ENCODE results near the gene JDP2.

Gene JDP2

GRCh38 chr14:75453817-75454434 lies 26.1 kb downstream of the JDP2 start:
- H2AFZ ChIP-seq (ENCODE audit: low read length) = no peak overlapping the region
- no peaks in the 10 kb centered on the region for H3K9me2 ChIP-seq (ENCODE audit: low read depth, low read length)
- H3K9ac ChIP-seq (ENCODE audit: low read length) = peak overlapping the region; percentile 22; the same call in 1 of the 2 replicates
- peak overlapping the region; percentile 8; the same call in 1 of the 2 replicates for H3K4me2 ChIP-seq (ENCODE audit: low read length)
- TF ChIP-seq EZH2 (IDR thresholded peaks at IDR 0.05; ENCODE audit: borderline replicate concordance, low read length) (no peak), CTCF (IDR thresholded peaks at IDR 0.05; ENCODE audit: low read length) (peak; percentile 94)
- peak overlapping the region; percentile 78 for H3K27ac ChIP-seq (ENCODE audit: low read depth, low read length, poor library complexity, severe bottlenecking)
- peaks cover 78% of the 10 kb centered on the region; the same call in 1 of the 2 replicates for H3K36me3 ChIP-seq (ENCODE audit: insufficient read depth, low read length)
- no peaks in the 10 kb centered on the region for H3F3A ChIP-seq (ENCODE audit: insufficient read depth, low read length)
- H3K4me1 ChIP-seq (ENCODE audit: insufficient read depth, low read length, severe bottlenecking) = peaks cover 82% of the 10 kb centered on the region
- no peak overlapping the region for H3K4me3 ChIP-seq (ENCODE audit: low read depth, low read length, poor library complexity, severe bottlenecking)
- H3K9me3 ChIP-seq (ENCODE audit: low read length) = no peaks in the 10 kb centered on the region
- H3K27me3 ChIP-seq (ENCODE audit: insufficient read depth, low read length) = no peaks in the 10 kb centered on the region
- H3K79me2 ChIP-seq (ENCODE audit: insufficient read depth, low read length) = peaks cover 15% of the 10 kb centered on the region
- no peaks in the 10 kb centered on the region for H4K20me1 ChIP-seq (ENCODE audit: insufficient read depth, low read length)

DNA sequence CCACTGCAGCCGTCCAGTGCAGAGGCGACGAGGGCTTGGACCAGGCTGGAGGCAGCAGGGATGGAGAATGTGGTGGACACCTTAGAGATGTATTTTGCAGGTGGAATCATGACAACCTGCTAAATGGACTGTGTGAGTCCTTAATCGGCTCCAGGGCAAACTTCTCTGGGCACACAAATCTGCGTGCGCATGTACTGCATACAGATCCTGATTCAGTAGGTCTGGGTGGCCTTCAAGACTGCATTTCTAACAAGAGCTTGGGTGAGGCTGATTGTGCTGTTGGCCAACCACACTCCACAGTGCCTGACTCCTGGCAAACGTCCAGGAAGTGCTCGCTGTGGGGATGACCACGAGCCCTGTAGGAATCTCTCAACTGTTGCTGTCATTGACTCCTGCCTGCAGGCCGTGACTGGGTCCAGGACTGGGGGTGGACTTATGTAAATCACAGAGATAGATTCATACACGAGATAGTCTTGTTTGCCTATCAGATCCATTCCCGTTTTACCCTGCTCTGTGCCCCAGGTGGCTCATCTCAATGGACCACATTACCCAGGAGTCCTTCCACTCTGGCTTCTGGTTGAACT lies 27.2 kb downstream of the JDP2 start:
- Histone ChIP-seq H3K4me2 (ENCODE audit: low read length) (peak overlapping the region; percentile 5; the same call in 1 of the 2 replicates), H3K4me3 (ENCODE audit: low read depth, low read length, poor library complexity, severe bottlenecking) (no peak overlapping the region), H3K79me2 (ENCODE audit: insufficient read depth, low read length) (peaks cover 15% of the 10 kb centered on the region), H3K4me1 (ENCODE audit: insufficient read depth, low read length, severe bottlenecking) (peaks cover 78% of the 10 kb centered on the region), H2AFZ (ENCODE audit: low read length) (no peak overlapping the region), H3K36me3 (ENCODE audit: insufficient read depth, low read length) (peaks cover 75% of the 10 kb centered on the region; the same call in 1 of the 2 replicates), H3K27me3 (ENCODE audit: insufficient read depth, low read length) (no peaks in the 10 kb centered on the region), H3K27ac (ENCODE audit: low read depth, low read length, poor library complexity, severe bottlenecking) (peak overlapping the region; percentile 78), H4K20me1 (ENCODE audit: insufficient read depth, low read length) (no peaks in the 10 kb centered on the region), H3K9me2 (ENCODE audit: low read depth, low read length) (no peaks in the 10 kb centered on the region), H3K9me3 (ENCODE audit: low read length) (no peaks in the 10 kb centered on the region), H3K9ac (ENCODE audit: low read length) (no peak overlapping the region; the same call in 1 of the 2 replicates), H3F3A (ENCODE audit: insufficient read depth, low read length) (no peaks in the 10 kb centered on the region)
- no peak for TF ChIP-seq EZH2 (IDR thresholded peaks at IDR 0.05; ENCODE audit: borderline replicate concordance, low read length)
- no peak for TF ChIP-seq CTCF (IDR thresholded peaks at IDR 0.05; ENCODE audit: low read length)

DNA sequence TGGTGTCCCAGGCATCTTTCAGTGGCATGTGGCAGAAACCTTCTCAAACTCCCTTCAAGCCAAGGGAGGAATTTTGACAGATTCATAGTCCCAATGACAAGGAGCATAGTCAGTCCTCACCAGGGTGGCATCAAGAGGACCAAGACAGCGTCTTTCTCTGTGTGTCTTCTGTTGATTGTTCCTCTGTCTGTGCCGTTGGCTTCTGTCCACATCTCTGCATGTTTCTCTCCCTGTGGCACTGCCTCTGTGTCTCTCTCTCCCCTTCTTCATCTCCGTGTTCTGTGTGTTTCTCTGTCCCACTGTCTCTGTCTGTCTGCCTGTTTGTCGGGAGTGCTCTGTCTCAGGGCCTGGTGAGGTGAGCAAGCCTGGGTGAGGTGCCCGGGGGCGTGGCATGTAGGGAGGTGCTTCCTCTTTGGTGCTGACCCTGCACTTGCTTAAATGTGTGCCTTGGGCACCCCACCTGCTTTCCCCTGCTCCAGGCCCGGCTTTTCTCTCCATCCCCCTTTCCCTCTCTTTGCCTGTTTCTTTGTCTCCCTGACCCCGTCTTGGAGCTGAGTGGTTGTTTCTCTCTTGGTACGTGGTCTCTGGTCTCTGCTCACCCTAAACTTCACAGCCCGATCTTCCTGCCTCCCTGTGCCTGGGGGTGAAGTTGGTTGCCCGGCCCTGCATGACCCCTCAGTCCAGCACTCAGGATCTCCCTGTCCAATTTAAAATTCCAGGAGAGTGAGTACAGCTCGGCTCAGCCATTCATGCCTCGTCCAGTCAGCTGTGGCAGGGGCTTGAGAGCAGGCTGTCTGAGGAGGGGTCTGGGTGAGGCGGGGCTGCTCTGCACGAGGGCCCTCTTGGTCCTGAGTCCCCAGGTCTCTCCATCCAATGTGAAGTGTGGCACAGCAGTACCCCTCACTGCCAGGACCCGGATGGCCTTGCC lies 28.5 kb downstream of the JDP2 start:
- peaks cover 75% of the 10 kb centered on the region for H3K36me3 ChIP-seq (ENCODE audit: insufficient read depth, low read length)
- no peaks in the 10 kb centered on the region for H3F3A ChIP-seq (ENCODE audit: insufficient read depth, low read length)
- H3K27ac ChIP-seq (ENCODE audit: low read depth, low read length, poor library complexity, severe bottlenecking) = peak overlapping the region; percentile 78
- no peaks in the 10 kb centered on the region for H3K9me3 ChIP-seq (ENCODE audit: low read length)
- no peak overlapping the region for H2AFZ ChIP-seq (ENCODE audit: low read length)
- H3K9me2 ChIP-seq (ENCODE audit: low read depth, low read length) = no peaks in the 10 kb centered on the region
- H3K27me3 ChIP-seq (ENCODE audit: insufficient read depth, low read length) = no peaks in the 10 kb centered on the region
- peaks cover 15% of the 10 kb centered on the region for H3K79me2 ChIP-seq (ENCODE audit: insufficient read depth, low read length)
- H3K4me2 ChIP-seq (ENCODE audit: low read length) = no peak overlapping the region; the same call in 1 of the 2 replicates
- no peaks in the 10 kb centered on the region for H4K20me1 ChIP-seq (ENCODE audit: insufficient read depth, low read length)
- TF ChIP-seq EZH2 (IDR thresholded peaks at IDR 0.05; ENCODE audit: borderline replicate concordance, low read length) (no peak), CTCF (IDR thresholded peaks at IDR 0.05; ENCODE audit: low read length) (no peak)
- H3K4me3 ChIP-seq (ENCODE audit: low read depth, low read length, poor library complexity, severe bottlenecking) = no peak overlapping the region
- H3K9ac ChIP-seq (ENCODE audit: low read length) = no peak overlapping the region; the same call in 1 of the 2 replicates
- peaks cover 75% of the 10 kb centered on the region for H3K4me1 ChIP-seq (ENCODE audit: insufficient read depth, low read length, severe bottlenecking)

Data from OCI-LY1 (cell line).